NCI-H526 (cell line): ENCODE results near the gene DHX57.
A peak's percentile ranks its signal among the peaks of the same experiment; 100 is the strongest.

Source experiments
- DNase-seq, 2 experiments: peaks; one replicate each; lab custom pipeline; 2025; lab: John Stamatoyannopoulos, UW

Gene DHX57

DNA sequence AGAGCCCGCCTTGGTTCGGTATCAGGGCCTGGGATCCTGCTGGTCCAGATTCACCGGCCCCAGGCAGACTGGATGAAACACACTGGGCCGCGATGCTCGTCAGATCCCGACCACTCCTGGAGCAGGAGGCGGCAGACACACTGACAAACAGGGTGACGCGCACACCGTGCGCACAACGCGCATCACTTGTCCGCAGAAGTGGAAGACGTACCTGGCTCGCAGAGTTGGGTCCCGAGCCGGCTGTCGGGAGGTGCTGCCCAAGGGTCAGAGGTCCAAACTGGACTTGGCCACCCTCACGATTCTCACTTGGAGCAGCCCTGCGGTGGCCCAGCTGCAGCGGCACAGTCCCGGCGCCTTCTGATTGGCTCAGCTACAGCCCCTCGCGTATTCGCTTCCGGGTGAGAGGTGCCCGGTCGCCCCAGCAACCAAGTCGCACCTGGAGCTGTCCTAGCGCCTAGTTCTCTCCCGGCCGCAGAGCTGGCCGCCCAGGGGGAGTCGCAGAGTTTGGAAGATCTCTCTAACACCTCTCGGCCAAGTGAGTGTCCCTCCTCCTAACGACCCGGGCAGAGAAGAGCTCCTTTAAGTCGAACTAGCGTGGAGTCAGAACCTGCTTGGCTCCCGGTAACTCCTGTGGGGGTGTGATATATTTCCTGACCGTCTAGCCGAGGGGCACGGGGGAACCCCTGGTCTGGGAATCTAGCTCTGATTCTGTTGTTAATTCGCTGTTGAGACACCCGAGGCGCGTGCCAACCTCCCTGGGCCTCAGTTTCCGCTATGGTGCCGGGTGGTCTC, at the start of gene DHX57, which contains the start of gene MORN2:
DHX57 (minus strand) TSS at position 359 of the 792 bp plus-strand sequence. CDS start 7,529 bp downstream, outside the sequence.
MORN2 (plus strand) TSS at position 401 of the 792 bp plus-strand sequence.
- peak; percentile 44 to 90 for DNase-seq

DNA sequence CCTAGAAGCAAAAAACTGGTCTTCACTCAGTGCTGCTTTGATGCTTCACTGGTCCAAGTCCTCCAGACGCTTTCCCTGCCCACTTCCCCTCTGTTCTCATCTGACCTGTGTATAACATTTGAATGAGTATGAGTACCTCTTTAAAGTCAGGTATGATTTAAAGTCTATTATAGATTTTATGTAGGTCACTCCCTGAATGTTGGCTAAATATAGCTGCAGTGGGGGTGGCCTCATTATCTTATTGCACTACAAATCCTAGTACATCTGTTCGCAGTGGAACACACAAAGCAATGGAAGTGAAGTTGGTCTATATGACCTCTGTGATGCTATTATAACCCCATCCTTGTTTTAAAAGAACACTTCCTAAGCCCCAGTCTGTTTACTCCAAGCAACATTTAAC, 47.2 kb upstream of the DHX57 start:
- no peak for DNase-seq

DNA sequence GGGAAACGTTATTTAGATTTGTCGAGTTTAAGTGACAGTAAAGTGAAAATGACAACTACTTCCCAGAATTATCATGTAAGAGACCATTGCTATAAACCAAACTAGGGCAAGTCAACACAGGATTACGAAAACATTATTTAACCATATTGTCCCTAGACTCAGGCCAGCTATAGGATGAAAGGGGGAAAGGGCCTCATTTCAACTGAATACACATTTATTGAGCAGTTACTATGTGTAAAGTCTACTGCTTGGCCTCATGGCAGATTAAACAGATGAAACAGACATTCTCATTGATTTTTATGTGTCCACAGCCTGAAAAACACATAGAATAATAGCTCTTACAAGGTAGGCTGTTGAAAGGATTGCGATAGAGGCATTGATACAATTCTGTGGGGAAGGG, 46.7 kb upstream of the DHX57 start:
- no peak for DNase-seq

DNA sequence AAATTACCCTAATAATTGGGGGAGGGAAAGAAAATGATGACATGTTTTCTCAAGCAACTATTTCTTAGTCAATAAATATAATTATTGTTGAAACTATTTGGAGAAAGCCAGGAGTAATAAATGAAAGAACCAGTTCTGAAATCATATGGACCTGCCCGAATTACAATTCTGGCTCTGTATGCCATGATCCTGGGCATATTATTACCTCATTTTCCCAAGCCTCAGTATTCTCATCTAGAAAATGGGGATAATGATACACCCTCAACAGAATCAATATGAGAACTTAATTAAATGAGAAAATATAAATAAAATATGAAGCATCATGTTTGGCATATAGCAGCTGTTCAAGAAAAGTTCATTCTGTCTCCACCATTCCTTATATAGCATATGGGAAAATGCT, 36.9 kb upstream of the DHX57 start:
- DNase-seq, result no peak

DNA sequence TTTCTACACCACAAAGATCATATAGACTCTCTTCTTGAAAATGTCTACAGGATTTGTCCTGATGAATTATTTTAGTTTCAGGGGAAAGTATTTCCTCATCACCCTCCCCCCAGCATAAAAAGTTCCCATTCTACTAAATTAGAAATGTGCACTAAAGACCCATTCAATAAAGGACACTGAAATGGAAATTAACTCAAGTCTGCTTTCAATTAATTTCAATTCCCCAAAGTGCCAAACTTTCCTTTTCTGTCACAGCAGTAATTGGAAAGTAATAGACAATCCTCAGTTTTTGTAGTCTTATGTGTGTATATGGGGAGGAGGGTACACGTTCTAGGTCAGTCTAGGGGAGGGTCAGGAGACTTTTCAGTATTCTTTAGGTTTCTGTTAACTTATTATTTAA, 35.5 kb upstream of the DHX57 start:
- DNase-seq, result no peak

- no peak for DNase-seq
These were observed 34.1 kb upstream of the DHX57 start for GRCh38 chr2:38909872-38910271.

DNA sequence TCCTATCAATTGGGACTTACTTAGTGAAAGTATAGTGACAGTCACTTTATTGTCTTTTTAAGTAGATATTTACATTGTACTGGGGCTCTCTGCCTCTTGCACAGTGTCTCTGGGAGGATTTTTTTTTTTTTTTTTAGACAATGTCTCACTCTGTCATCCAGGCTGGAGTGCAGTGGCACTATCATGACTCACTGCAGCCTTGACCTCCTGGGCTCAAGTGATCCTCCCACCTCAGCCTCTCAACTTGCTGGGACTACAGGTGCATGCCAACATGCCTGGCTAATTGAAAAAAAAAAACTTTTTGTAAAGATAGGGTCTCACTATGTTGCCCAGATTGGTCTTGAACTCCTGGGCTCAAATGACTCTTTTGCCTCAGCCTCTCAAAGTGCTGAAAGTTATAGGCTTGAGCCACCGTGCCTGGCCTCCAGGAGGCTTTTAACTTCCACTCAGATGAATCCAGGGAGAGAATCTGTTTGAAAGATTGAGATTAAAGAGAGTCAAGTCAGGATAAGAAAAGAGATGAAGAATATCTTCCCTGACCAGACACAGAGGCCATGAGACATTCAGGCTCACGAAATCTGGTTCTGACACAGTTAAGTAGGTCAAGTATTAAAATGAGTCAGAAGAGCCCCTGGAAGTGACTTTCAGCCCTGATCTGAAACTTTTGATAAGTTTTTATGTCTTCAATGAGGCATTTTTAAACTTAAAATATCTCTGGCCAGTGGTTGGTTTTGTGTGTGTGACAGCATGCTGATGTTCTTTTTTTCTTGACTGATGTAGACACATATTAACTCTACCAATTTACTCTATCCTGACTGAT, 32.2 kb upstream of the DHX57 start:
- no peak for DNase-seq

GRCh38 chr2:38907242-38907641, 31.5 kb upstream of the DHX57 start:
- DNase-seq, result no peak

DNA sequence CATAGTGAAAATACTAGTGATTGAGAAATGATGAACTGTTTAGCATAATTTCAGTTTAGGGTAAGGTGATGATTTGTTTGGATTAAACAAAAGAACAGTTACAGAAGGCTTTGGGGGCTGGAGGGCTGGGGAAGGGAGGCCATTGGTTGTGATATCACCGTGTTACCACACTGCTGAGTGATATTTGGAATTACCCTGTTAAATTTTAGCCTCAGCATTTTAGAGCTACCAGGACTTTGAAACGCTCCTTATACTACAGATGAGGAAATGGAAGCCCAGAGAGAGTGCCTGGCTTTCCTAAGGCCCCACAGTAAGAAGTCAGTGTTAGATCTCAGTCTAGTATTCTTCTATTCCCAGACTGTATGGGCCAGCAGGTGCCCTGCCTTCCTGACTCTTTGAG, 29.5 kb upstream of the DHX57 start:
- no peak for DNase-seq

DNA sequence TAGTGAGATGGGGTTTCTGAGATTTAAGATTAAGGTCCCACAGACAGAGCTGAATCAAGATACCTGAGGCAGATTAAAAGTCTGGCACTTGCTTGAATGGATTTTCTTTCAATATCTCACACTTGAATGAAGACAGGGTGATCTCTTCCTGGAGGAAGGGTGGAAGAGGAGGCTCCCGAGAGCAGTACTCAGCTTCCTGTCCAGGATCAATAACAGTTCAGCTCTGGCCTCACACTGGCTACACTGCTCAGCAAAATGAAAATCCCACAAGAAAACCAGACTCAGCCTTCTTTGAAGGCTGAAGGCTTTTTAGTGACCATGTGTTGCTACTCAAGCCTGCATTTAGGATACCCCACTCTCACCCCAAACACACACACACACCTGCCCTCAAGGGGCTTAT, 25.0 kb upstream of the DHX57 start:
- no peak for DNase-seq

DNA sequence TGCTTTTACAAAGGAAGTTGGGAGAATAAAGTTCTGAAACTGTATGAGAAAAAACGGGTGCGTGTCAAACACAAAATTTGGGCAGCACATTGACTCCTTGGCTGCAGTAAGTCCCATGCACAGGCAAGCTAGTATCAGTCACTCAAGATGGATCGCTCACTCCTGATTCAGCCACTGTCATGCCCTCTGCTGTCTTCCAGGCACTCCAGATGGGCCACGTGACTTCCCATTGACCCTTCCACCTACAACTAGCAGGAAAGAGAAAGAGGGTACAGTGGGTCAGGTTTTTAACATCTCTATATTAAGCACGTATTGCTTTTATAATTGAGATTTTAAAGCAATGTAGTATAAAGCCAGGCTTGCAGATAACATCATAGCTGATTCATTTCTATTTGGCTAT, 22.5 kb upstream of the DHX57 start:
- no peak for DNase-seq

GRCh38 chr2:38892819-38893218, 17.1 kb upstream of the DHX57 start:
- no peak for DNase-seq

- DNase-seq, result no peak
These were observed 13.8 kb upstream of the DHX57 start, which contains the start of gene ARHGEF33 for GRCh38 chr2:38889575-38889974. TSS of gene ARHGEF33 (plus strand) at chr2:38889875. CDS start at chr2:38919448, 29,573 bp downstream.

DNA sequence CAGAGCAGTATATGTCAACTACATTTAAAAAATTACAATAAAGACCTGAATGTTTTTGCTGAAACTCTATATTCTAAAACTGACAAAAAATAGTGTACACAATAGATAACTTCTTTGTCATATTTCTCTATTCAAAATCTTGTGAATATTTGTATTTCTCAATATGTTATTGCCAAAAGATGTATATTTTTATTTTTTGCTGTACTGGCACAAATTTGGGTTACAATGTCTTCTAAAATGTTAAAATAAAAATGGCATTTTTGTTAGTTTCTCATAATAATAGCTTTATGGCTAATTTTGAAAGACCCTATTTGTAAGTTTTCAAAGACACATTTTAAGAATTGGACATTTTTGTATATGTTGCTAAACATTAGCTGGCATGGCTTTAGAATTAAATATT, 13.3 kb upstream of the DHX57 start:
- DNase-seq, result no peak

DNA sequence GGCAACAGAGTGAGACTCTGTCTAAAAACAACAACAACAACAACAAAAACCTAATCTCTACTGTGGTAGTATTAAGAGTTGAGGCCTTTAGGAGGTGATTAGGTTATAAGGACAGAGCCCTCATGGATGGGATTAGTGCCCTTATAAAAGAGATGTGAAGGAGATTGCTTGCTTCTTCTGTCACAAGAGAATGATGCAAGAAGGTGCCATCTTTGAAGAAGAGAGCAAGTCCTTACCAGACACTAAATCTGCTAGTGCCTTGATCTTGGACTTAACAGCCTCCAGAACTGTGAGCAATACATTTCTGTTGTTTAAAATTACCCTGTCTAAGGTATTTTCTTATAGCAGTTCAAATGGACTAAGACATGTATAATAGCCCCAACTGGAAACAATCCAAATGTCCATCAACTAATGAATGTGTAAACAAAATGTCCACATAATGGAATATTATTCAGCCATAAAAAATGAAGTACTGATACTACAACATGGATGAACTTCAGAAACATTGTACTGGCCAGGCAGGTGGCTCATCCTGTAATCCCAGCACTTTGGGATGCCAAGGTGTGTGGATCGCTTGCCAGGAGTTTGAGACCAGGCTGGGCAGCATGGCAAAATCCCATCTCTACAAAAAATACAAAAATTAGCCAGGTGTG, 12.3 kb upstream of the DHX57 start:
- DNase-seq, result no peak

DNA sequence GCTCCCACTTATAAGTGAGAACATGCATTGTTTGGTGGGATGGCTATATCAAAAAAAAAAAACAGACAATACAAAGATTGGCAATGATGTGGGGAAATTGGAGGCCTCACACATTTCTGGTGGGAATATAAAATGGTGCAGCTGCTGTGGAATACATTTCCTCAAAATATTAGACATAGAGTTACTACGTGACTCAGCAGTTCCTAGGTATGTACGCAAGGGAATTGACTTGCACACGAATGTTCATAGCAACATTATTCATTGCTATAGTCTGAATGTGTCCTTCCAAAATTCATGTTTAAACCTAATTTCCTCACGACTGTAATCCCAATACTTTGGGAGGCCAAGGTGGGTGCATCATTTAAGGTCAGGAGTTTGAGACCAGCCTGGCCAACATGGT, 11.6 kb upstream of the DHX57 start:
- no peak for DNase-seq

DNA sequence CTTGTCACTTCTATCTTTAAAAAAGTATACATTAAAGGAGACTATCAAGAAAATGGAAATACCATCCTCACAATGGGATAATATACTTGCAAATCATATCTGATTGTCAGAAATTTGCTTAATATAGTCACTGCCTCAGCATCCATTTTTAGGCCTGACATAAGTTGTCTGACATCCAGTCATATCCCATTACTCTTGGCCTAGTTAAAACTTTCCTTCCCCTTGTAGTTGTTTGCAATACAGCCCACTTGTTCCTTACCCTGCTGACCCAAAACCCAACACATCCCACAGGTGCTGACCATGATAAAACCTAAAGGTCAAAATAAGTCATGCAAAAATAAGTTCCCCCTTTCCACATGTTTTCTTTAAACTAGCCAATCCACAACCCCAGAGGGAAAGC, 10.3 kb upstream of the DHX57 start:
- no peak for DNase-seq

DNA sequence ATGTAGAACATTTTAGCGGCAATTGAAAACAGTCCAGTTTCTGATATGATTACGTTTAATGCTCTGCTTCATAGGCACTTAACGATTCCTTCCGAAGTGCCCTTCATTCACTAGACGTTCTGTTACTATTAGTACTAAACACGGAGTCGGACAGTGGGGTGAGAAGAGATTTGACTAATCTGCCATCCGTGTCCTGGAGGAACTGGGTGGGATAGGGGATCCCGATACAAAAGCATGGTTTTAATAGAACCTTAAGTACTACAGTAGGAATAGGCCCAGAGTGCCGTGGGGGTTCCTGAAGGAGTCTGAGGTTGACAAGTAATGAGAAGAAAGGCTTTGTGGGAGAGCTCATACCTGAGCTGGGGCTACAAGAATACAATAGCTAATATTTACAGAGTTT, 673 bp upstream of the DHX57 start:
- peak in 1 of 2 experiments; percentile 20 for DNase-seq

DNA sequence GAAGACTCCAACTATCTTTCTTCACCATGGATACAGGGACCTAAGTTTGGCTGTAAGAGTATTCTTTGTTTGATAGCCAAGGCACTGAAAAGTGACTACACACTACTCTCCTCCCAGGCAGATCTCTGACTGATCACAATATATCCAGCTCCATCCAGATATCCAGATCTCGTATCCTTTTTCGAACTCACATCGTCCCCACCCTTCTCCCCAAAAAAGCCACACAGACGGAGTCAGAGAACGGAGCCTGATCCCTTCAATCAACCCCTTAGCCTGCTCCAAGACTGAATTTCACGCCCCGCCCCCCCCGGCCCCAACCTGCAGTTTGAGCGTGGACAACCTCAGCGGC, 533 bp downstream of the DHX57 start:
- peak; percentile 13 to 29 for DNase-seq

GRCh38 chr2:38873763-38874162, 2.0 kb downstream of the DHX57 start:
- no peak for DNase-seq

- DNase-seq, result no peak
These were observed 4.3 kb downstream of the DHX57 start for GRCh38 chr2:38871432-38871831.

GRCh38 chr2:38866773-38867443, 8.8 kb downstream of the DHX57 start:
- no peak for DNase-seq
